Activated CD4-positive, alpha-beta T cell treated with anti-CD3 and anti-CD28 coated beads, Interleukin-2, amount 50 U/mL, for 1 hour (primary cell): ENCODE measurements around the gene CPNE6.
"Not testable (repeated sequence)": the region's sequence is repeated elsewhere in the genome, so short reads cannot be mapped to it uniquely, and the experiment has no call there.

Source experiments
- DNase-seq: peaks from one replicate; pipeline ENCODE4 v3.0.0-alpha.2; 2020

CPNE6 gene

DNA sequence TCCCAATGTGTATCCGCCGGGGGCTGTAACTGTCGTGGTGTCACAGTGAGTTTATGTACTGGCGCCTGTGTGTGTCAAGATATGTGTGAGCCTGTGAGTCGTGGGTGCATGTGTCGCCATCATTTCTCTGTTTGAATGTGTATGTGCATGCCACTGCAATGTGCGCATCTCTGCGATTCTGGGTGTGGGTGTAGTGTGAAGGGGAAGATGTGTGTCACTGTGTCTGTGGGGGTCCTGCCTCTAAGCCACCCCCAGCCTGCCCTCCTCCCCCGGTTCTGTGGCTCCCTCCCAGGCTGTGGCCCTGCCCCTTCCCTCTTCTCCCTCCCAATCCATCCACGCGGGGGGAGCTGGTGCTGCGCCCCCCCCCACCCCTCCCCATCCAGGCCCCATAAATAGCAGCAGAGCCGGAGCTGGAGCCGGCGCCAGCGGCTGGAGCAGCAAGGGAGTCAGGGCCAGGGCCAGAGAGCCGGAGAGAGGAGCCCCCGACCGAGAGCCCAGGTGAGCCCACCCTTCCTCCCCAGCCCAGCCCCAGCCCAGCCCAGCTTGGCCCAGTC is at the start of gene CPNE6:
CPNE6 (plus strand) TSS at position 419 of the 554 bp plus-strand sequence. CDS start 1,375 bp downstream, outside the sequence.
- no peak for DNase-seq

DNA sequence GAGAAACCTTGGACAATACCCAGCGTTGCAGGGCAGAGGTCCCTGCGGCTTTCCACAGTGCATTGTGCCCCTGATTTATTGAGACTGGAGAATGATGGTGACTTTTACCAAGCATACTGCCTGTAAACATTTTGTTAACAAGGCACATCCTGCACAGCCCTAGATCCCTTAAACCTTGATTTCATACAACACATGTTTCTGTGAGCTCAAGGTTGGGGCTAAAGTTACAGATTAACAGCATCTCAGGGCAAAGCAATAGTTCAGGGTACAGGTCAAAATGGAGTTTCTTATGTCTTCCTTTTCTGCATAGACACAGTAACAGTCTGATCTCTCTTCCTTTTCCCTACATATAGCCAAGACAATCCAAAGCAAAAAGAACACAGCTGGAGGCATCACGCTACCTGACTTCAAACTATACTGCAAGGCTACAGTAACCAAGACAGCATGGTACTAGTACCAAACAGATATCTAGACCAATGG is 46.4 kb upstream of the CPNE6 start:
- not testable (repeated sequence) for DNase-seq

DNA sequence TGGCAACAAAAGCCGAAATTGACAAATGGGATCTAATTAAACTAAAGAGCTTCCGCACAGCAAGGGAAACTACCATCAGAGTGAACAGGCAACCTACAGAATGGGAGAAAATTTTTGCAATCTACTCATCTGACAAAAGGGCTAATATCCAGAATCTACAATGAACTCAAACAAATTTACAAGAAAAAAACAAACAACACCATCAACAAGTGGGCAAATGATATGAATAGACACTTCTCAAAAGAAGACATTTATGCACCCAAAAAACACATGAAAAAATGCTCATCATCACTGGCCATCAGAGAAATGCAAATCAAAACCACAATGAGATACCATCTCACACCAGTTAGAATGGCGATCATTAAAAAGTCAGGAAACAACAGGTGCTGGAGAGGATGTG is 41.7 kb upstream of the CPNE6 start:
- not testable (repeated sequence) for DNase-seq

DNA sequence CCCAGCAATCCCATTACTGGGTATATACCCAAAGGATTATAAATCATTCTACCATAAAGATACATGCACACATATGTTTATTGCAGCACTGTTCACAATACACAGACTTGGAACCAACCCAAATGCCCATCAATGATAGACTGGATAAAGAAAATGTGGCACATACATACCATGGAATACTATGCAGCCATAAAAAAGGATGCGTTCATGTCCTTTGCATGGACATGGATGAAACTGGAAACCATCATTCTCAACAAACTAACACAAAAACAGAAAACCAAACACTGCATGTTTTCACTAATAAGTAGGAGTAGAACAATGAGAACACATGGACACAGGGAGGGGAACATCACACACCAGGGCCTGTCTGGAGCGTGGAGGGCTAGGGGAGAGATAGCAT is 40.0 kb upstream of the CPNE6 start:
- DNase-seq: not testable (repeated sequence)

GRCh38 chr14:24032727-24033418 is 38.5 kb upstream of the CPNE6 start:
- DNase-seq: no peak

- DNase-seq: not testable (repeated sequence)
Observed at GRCh38 chr14:24035769-24036168, 35.6 kb upstream of the CPNE6 start.

DNA sequence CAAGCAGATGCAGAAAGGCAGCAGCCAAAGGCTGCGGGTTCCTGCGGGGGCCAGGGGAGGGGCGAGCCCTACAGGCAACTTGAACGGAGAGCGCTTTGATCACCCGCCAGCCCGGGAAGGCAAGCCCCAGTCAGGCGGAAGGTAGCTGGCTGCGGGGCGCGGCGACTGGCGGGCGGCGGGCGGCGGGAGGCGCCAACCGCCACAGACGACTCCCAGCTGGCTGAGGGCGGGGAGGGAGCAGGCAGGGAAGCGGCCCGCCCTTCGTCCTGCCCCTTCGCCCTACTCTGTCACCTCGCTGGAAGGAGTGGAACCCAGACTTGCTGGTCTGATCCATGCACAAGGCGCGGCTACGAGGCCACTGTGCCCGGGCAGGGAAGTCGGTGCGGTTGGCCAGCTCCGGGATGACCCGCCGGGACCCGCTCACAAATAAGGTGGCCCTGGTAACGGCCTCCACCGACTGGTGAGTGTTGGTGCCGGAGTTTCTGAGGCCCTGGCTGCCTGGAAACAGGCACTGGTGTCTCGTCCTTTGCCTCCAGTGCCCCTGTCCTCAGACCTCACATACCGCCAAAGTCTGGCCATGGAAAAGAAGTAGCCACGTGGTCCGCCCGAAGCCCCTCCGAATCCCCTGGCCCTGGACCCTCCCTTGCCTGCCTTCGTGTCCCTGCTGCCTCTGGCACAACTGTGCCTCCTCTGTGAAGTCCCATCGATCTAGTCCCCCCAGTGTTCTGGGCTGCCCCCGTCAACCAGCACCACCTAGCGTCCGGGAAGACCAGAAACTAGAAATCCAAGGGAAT is 35.0 kb upstream of the CPNE6 start:
- peak; percentile 55 for DNase-seq

DNA sequence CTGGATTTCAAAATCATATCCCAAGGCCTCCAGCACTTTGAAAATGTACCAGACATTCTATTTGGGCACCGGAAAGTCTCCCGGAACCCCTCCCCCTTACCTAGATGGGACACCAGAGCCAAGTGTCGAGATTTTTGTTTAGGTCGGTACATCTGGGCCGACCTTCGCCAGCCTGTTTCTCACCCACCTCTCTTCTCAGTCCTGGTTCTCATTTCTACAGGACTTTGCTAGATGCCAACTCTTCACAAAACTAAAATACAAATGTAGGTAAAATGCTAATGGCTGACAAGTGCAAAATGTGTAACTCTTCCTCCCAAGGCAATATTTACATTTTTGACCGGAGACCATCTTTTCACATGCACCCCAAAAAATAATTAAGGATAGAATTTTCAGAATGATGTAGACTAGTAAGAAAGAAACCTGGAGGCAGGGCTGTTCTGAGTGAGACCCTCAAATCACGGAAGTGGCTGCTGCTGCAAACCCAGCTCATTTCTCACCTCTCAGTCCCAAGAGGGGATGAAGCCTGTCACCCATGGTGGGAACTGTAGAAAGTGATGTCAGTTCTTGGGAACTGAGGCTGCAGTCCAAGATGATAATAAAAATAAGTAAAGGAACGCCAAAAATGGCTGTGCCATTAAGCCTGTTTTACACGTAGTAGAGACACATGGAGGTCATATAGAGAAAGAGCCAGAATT is 34.3 kb upstream of the CPNE6 start:
- not testable (repeated sequence) for DNase-seq

DNA sequence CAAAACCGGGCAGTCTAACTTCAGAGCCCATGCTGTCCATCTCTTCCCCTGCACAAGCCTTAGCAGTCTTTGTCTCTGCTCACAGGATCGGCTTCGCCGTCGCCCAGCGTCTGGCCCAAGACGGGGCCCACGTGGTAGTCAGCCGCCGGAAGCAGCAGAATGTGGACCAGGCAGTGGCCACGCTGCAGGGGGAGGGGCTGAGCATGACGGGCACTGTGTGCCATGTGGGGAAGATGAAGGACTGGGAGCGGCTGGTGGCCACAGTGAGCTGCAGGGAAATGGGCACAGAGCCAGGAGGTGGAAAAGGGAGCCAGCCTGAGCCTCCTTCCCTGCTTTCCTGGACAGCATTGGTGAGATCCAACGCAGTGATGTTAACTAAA is 33.7 kb upstream of the CPNE6 start:
- DNase-seq: no peak

- DNase-seq: no peak
Observed at GRCh38 chr14:24038686-24039085, 32.7 kb upstream of the CPNE6 start.

GRCh38 chr14:24040692-24041091 is 30.7 kb upstream of the CPNE6 start:
- DNase-seq: no peak

DNA sequence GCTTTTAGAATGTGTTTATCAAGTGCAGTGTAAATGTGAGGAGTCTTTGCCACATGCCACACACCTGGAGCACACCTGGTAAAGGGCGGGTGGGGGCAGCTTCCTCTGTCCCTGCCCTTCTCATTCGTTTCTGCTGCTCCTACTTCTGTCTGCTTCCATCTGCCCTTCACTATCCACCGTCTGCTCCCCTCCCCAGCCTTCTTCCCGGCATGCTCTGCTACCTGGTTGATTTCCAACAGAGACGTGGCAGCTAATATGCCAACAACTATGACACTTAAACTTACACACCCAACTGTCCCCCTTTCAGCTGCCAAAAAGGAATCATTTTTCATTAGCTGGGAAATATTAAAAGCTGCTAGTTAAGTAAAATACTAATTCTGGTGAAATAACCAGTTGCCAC is 28.6 kb upstream of the CPNE6 start:
- DNase-seq: no peak

GRCh38 chr14:24049002-24049401 is 22.4 kb upstream of the CPNE6 start:
- DNase-seq: not testable (repeated sequence)

- DNase-seq: not testable (repeated sequence)
Observed at GRCh38 chr14:24050753-24051152, 20.6 kb upstream of the CPNE6 start.

- DNase-seq: no peak
Observed at GRCh38 chr14:24051176-24051788, 20.1 kb upstream of the CPNE6 start.

DNA sequence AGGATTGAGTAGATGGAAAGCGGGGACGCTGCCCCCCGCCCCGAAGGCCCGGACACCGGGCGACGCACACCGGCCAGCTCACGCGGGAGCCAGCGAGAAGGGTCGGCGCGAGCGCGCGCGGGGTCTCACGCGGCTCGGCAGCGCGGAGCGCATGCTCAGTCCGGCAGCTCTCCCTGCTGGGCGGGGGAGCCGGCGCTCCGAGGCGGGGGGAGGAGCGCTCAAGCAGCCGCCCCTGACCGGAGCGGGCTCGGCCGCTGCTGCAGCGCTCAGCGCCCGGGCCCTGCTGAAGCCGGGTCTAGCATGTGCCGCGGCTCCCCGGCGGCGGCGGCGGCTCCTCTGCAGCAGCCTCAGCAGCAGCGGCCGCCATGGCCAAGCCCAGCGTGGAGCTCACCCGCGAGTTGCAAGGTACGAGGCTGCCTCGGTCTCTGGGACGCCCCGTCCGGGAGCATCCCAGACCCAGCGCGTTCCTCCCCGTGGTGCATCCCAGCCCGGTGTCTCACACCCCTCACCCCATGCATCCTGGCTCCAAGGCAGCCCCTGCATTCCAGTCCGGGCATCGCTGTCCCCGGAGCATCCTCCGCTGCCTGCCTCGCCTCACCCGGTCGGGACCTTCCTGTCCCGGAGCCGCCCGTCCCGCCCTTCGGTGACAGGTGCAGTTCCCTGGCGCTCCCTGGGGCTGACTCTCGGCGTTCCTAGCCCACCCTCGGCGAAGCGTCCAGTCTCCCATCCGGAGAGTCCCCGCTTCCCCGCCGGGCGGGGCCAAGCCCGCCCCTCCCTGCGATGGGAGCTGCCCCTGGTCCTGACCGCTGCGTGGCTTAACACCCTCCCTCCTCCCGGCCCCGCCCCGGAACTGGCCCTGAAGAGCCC is 19.3 kb upstream of the CPNE6 start, which contains the start of gene CARMIL3:
CARMIL3 (plus strand) TSS at position 221 of the 867 bp plus-strand sequence; CDS start at position 366, 145 bp downstream.
- DNase-seq: peak; percentile 50

GRCh38 chr14:24052656-24053547 is 18.5 kb upstream of the CPNE6 start:
- DNase-seq: no peak

DNA sequence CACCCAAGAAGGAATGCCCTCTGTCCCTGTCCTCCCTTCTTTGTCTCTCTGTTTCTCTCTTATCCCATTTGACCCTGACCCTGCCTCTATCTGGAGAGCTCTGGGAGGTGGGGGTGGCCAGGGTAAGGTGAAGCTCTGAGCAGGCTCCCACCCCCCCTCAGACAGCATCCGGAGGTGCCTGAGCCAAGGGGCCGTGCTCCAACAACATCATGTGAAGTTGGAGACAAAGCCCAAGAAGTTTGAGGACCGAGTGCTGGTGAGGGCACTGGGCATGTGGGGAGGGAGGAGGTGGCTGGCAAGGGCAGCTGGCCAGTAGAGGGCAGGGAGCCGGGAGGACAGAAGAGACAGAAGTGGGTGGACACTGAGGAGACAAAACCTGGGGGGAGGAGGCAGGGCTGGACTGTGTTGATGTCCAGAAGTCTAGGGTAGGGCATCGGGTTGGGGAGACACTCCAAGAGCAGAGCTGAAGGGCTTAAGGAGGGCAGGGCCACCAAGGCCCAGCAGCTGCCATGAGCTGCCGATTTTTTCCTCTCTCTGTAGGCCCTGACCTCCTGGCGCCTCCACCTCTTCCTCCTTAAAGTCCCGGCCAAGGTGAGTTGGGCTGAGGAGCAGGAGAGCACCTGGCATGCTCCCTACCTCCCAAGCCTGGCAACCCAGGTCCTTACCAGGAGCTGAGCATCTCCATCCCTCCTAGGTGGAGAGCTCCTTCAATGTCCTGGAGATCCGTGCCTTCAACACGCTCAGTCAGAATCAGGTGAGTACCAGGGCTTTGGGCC is 17.6 kb upstream of the CPNE6 start:
- DNase-seq: no peak

DNA sequence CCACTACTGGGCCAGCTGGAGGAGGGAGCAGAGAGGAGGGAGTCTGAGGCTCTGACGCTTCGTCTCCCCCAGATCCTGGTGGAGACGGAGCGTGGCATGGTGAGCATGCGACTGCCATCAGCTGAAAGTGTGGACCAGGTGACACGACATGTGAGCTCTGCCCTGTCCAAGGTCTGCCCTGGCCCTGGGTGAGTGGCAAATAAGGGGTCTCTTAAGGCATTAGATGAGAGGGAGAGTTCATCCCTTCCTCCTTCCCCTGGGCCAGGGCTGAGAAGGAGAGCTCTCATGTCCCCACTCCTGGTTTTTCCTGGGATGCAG is 17.1 kb upstream of the CPNE6 start:
- DNase-seq: no peak

GRCh38 chr14:24054646-24055045 is 16.7 kb upstream of the CPNE6 start:
- no peak for DNase-seq
